Left ventricle myocardium inferior (tissue), 1 donor: Measurements from ENCODE around the gene GZMH. TPM values are rescaled to one million over a fixed set of nuclear protein-coding genes. Genes with fewer than 3 reads are reported as not detected.
"Not testable (repeated sequence)": the region's sequence is repeated elsewhere in the genome, so short reads cannot be mapped to it uniquely, and the experiment has no call there.

Experiments used
- DNase-seq: peaks from one replicate; pipeline ENCODE4 v3.0.0-alpha.2; 2020
- H3K27ac ChIP-seq: fragments of 200-600 bp; replicated peaks from 2 replicates; pipeline ENCODE4 v1.8.0; 2021
- H3K27me3 ChIP-seq: fragments of 200-600 bp; 2 replicates; pipeline ENCODE4 v1.8.0; 2021; ENCODE audit warnings: low read depth
- H3K36me3 ChIP-seq: fragments of 200-600 bp; 2 replicates; pipeline ENCODE4 v1.8.0; 2021
- H3K4me1 ChIP-seq: fragments of 200-600 bp; 2 replicates; pipeline ENCODE4 v1.8.0; 2021
- H3K4me3 ChIP-seq: fragments of 200-600 bp; 2 replicates; pipeline ENCODE4 v1.8.0; 2021; ENCODE audit warnings: mild to moderate bottlenecking, moderate library complexity
- H3K9me3 ChIP-seq: fragments of 200-600 bp; replicated peaks from 2 replicates; pipeline ENCODE4 v1.8.0; 2021
- intact Hi-C: fragments of 100-400 bp; cut with micrococcal nuclease; formaldehyde crosslinking; loops from one replicate; pipeline ENCODE4 v1.11.0; 2022
- long read RNA-seq: library from polyadenylated mRNA; unstranded; transcript quantifications from one replicate; pipeline ENCODE4 v2.0.0, GENCODE V29; 2021
- total RNA-seq: library from RNA; stranded (reverse); fragmentation: NEBNext Ultra II Directional; extraction: Animal tissue kit (Norgen Biotek cat#: 25700); gene quantifications from one replicate; pipeline ENCODE4 v1.2.1, GENCODE V29; 2021
- TF ChIP-seq, protein P1 (sequence below): fragments of 200-600 bp; IDR thresholded peaks from 2 replicates; pipeline ENCODE4 v1.8.0; 2021; ENCODE audit warnings: antibody characterized with exemption, mild to moderate bottlenecking, borderline replicate concordance
- donor health status: DM: no; HTN: yes; CAD: no; lungs with severe emphysema.

Gene GZMH
- total RNA-seq = not detected
- long read RNA-seq = 0 reads

DNA sequence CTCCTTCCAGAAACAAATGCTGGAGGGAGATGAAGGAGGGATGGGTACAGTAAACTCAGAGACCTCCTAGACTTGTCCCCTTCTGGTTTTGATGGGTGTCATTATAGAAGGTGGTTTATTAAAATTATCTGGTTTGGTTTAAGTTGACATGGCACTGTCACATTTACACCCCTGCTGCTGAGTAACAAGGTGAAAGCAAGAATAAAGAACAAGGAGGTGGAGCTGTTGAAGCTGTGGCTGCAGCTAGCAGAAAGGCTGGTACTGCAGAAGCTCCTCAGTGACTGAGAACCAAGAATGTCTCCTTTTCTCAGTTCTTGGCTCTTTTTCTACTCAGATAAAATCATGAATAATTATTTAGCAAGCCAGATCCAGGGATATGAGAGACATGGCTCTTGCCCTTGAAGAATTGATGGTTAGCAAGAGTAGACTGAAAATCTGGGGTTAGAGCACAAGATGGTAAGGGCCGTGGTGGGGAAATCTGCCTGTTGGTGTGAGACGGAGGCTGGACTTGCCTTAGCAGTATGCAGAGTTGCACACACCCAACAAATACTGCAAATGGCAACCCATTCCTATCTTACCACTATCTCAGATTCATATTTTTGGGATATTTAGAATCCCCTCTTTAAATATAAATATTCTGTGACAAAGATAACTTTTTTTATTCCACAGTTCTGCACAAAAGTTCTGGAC lies at the start of gene GZMH:
TSS of gene GZMH (minus strand) at position 31 of the 690 bp plus-strand sequence. CDS start 72 bp downstream, outside the sequence.
- Histone ChIP-seq H3K27me3 (peaks cover 21% of the 10 kb centered on the region), H3K9me3 (peaks cover 6% of the 10 kb centered on the region), H3K4me3 (no peak within 1 kb of the TSS), H3K4me1 (no peaks in the 10 kb centered on the region), H3K36me3 (no peaks in the 10 kb centered on the region), H3K27ac (no peak within 1 kb of the TSS)
- DNase-seq = no peak
- TF ChIP-seq, protein P1, sequence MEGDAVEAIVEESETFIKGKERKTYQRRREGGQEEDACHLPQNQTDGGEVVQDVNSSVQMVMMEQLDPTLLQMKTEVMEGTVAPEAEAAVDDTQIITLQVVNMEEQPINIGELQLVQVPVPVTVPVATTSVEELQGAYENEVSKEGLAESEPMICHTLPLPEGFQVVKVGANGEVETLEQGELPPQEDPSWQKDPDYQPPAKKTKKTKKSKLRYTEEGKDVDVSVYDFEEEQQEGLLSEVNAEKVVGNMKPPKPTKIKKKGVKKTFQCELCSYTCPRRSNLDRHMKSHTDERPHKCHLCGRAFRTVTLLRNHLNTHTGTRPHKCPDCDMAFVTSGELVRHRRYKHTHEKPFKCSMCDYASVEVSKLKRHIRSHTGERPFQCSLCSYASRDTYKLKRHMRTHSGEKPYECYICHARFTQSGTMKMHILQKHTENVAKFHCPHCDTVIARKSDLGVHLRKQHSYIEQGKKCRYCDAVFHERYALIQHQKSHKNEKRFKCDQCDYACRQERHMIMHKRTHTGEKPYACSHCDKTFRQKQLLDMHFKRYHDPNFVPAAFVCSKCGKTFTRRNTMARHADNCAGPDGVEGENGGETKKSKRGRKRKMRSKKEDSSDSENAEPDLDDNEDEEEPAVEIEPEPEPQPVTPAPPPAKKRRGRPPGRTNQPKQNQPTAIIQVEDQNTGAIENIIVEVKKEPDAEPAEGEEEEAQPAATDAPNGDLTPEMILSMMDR = no peak
- intact Hi-C loops = no loop called here

- intact Hi-C loops, H3K4me1 ChIP-seq, DNase-seq: not testable (repeated sequence)
Measured at GRCh38 chr14:24648361-24648760, 38.9 kb upstream of the GZMH start.

GRCh38 chr14:24639905-24640304 lies 30.4 kb upstream of the GZMH start:
- peaks cover 18% of the 10 kb centered on the region for H3K27me3 ChIP-seq
- intact Hi-C loops = no loop called here
- TF ChIP-seq, protein P1 = no peak
- no peaks in the 10 kb centered on the region for H3K4me1 ChIP-seq
- H3K4me3 ChIP-seq = no peak overlapping the region
- DNase-seq = no peak
- H3K36me3 ChIP-seq = no peaks in the 10 kb centered on the region
- no peaks in the 10 kb centered on the region for H3K9me3 ChIP-seq
- H3K27ac ChIP-seq = no peak overlapping the region

More at GRCh38 chr14:24648361-24648760, 38.9 kb upstream of the GZMH start:
- H3K36me3 ChIP-seq, H3K27me3 ChIP-seq, H3K4me3 ChIP-seq, H3K27ac ChIP-seq: not testable (repeated sequence)
- peaks cover 37% of the 10 kb centered on the region for H3K9me3 ChIP-seq

DNA sequence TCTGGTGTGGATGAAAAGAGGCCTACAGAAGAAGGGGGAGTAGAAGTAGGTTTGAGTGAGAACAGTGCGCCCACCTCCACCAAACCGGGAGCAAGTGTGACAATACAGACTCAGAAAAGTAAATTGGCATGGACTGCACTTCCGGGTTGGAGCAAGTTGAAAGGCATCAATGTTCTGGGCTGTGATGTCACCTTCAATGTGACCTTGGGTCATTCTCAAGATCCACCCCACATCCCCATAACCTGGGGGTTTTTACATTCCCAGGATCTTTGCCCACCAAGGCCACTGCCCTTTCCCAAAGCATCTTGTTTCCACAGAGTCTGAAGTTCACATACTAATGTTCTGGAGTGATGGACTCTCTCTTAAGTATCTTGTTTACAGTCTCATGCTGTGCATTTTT lies 29.8 kb upstream of the GZMH start:
- Histone ChIP-seq H3K4me1 (no peaks in the 10 kb centered on the region), H3K9me3 (no peaks in the 10 kb centered on the region), H3K27me3 (peaks cover 18% of the 10 kb centered on the region), H3K27ac (no peak overlapping the region), H3K36me3 (no peaks in the 10 kb centered on the region), H3K4me3 (no peak overlapping the region)
- TF ChIP-seq, protein P1 = no peak
- intact Hi-C loops = no loop called here
- no peak for DNase-seq

GRCh38 chr14:24634158-24634557 lies 24.7 kb upstream of the GZMH start, which contains the start of gene GZMB:
TSS of gene GZMB (minus strand) at chr14:24634190. CDS start at chr14:24634160, 30 bp downstream.
- Histone ChIP-seq H3K4me1 (no peaks in the 10 kb centered on the region), H3K9me3 (no peaks in the 10 kb centered on the region), H3K36me3 (no peaks in the 10 kb centered on the region), H3K27me3 (peaks cover 13% of the 10 kb centered on the region), H3K27ac (no peak within 1 kb of the TSS), H3K4me3 (no peak within 1 kb of the TSS)
- intact Hi-C loops = no loop called here
- TF ChIP-seq, protein P1 = no peak
- DNase-seq = no peak

DNA sequence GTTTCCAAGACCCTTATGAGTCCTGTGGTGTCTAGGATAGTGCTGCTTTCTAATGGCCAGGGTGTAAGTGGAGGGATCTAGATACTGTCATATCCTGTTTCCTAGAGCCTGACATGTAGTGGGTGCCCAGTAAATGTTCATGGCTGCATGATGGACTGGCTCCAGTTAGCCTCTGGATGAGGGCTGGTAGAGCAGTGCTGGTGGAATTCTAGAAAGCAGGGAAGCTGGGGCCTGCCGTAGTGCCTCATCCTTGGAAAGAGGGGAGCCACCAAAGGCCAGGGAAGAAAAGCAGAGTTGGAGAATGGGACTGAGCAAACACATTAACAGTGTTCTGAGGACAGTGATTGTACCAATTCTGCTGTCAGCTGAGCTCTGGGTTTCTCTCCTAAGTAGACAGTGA lies 23.9 kb upstream of the GZMH start:
- H3K4me1 ChIP-seq = no peaks in the 10 kb centered on the region
- TF ChIP-seq, protein P1 = no peak
- intact Hi-C loops = no loop called here
- peaks cover 13% of the 10 kb centered on the region for H3K27me3 ChIP-seq
- no peak for DNase-seq
- no peaks in the 10 kb centered on the region for H3K36me3 ChIP-seq
- no peak overlapping the region for H3K27ac ChIP-seq
- no peaks in the 10 kb centered on the region for H3K9me3 ChIP-seq
- H3K4me3 ChIP-seq = no peak overlapping the region
